NCI-H748 treated with DMSO at 0.1 percent for 48 hours (cell line): ENCODE data around the gene MROH8.
"Not testable (repeated sequence)": the region's sequence is repeated elsewhere in the genome, so short reads cannot be mapped to it uniquely, and the experiment has no call there.

Source experiments
- DNase-seq: peaks from one replicate; lab custom pipeline; 2025; lab: John Stamatoyannopoulos, UW

The MROH8 gene

DNA sequence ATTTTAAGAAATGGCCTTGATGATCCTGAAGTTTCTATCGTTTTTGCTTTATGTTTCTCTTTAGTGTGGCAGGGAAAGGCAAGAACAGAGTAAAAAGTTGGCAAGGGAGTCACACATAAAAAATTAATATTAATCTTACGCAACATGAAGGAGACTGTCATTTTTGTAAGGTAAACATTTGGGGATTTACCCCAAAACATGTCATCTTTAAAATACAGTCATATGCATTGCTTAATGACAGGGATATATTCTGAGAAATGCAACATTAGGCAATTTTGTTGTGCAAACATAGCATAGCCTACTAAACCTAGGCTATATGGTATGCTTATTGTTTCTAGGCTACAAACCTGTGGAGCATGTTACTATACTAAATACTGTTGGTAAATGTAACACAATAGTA, 88.9 kb downstream of the MROH8 start:
- DNase-seq = no peak

- no peak for DNase-seq
Measured at GRCh38 chr20:37081717-37082289, 97.5 kb downstream of the MROH8 start.

GRCh38 chr20:37077009-37077408, 102.3 kb downstream of the MROH8 start:
- no peak for DNase-seq

DNA sequence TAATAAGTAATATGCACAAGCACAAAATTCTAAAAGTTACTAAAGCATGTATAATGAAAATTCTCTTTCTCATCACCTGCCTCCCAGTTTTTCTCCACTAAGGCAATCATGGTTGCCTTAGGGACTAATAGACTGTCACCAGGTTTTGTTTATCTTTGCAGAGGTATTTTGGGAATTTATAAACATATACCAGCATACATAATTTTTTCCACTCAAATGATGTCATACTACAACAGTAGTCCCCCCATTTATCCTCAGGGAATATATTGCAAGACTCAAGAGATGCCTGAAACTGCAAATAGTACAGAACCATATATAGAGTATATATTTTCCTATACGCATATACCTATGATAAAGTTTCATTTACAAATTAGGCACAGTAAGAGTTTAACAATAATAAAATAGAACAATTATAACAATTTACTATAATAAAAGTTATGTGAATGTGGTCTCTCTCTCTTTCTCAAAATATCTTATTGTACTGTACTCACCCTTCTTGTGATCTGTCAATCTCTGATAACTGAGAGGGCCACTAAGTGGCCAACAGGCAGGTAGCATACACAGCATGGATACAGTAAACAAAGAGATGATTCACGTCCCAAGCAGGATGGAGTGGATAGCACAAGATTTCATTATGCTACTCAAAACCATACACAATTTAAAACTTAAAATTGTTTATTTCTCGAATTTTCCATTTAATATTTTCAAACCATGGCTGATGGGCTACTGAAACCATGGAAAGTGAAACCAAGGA, 103.2 kb downstream of the MROH8 start:
- DNase-seq = no peak

GRCh38 chr20:37072293-37073196, 106.8 kb downstream of the MROH8 start:
- DNase-seq = no peak

GRCh38 chr20:37071481-37071911, 107.9 kb downstream of the MROH8 start:
- DNase-seq = no peak

GRCh38 chr20:37069563-37069962, 109.8 kb downstream of the MROH8 start:
- DNase-seq = not testable (repeated sequence)

- DNase-seq = no peak
Measured at GRCh38 chr20:37066168-37066567, 113.2 kb downstream of the MROH8 start.

DNA sequence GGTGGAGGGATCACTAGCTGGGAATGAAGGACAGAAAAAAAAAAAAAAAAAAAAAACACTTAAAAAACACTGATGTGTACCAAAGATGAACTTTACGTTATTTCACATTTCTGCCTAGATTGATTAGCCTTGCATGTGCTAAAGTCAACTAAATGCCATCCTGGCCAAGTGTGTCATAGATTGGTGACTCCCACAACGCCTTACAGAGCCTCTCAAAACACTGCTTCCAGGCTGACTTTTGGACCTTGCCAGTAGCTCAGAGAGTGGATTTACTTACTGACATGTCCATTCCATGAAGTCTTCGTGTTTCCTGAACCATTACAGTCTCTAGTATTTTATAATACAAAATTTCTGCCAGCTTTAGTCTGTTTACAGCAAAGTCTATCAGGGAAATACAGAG, 124.1 kb downstream of the MROH8 start:
- no peak for DNase-seq

- DNase-seq = no peak
Measured at GRCh38 chr20:37053230-37053950, 126.0 kb downstream of the MROH8 start.
